ENCODE results near the gene OSBP. TPM values are rescaled to one million over a fixed set of nuclear protein-coding genes. Genes with fewer than 3 reads are reported as not detected.
A peak's percentile ranks its signal among the peaks of the same experiment; 100 is the strongest.

The OSBP gene
- total and polyA plus RNA-seq, 9 of the 15 experiments (the other 6 are each of a cell fraction or from before 2014, with no cell fraction given) = 11.7 to 49.0 (median 28.7) TPM

DNA sequence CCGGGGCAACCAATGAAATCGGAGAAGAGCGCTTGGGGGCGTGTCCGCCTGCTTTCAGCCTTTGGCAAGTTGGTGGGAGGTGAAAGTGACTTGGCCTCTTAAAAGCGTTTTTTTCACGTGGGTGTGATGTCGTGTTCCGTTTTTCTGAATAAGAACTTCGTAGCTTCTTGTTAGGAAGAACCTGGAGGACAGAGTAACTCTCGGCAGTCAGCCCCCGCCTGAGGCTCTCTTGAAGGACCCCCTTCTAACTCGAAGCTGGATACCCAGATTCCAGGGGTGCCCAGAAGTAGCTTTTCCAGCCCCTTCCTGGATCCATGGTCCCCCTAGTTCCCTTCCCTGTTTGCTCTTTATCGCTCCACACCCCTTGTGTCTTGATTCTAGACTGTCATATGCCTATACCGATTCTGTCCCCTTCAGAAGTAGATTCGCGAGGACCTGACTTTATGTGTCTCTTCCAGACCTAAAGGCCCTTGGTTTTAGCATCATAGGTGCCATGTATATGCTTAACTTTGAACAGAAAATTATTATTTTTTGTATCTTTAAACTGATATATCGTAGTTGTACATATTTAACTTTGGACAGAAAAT is 915 bp upstream of the OSBP start (continued):
- TF ChIP-seq TBP (optimal IDR thresholded peaks at IDR 0.05; ENCODE audit: low read depth, low read length) (peak; percentile 78), NR1H2 (CRISPR knock-in tag; IDR thresholded peaks at IDR 0.05) (no peak), ARHGAP35 (IDR thresholded peaks at IDR 0.05; ENCODE audit: partially characterized antibody) (no peak), NCOA4 (IDR thresholded peaks at IDR 0.05; ENCODE audit: partially characterized antibody) (no peak), EZH2 (IDR thresholded peaks at IDR 0.05; ENCODE audit: borderline replicate concordance, low read depth, low read length) (no peak), STAG1 (CRISPR knock-in tag; IDR thresholded peaks at IDR 0.05; ENCODE audit: borderline replicate concordance) (no peak), BDP1 (IDR thresholded peaks at IDR 0.05; ENCODE audit: insufficient read depth, insufficient read length) (no peak), NBN (IDR thresholded peaks at IDR 0.05; ENCODE audit: low read depth) (no peak), DACH1 (IDR thresholded peaks at IDR 0.05; ENCODE audit: partially characterized antibody) (no peak), E2F3 (CRISPR knock-in tag; IDR thresholded peaks at IDR 0.05) (peak; percentile 22; the same call in 1 of the 2 replicates), ZFP1 (CRISPR knock-in tag; IDR thresholded peaks at IDR 0.05) (no peak), ERF (CRISPR knock-in tag; IDR thresholded peaks at IDR 0.05) (no peak), ZNF232 (CRISPR knock-in tag; IDR thresholded peaks at IDR 0.05) (no peak)
- TF ChIP-seq, protein P1, sequence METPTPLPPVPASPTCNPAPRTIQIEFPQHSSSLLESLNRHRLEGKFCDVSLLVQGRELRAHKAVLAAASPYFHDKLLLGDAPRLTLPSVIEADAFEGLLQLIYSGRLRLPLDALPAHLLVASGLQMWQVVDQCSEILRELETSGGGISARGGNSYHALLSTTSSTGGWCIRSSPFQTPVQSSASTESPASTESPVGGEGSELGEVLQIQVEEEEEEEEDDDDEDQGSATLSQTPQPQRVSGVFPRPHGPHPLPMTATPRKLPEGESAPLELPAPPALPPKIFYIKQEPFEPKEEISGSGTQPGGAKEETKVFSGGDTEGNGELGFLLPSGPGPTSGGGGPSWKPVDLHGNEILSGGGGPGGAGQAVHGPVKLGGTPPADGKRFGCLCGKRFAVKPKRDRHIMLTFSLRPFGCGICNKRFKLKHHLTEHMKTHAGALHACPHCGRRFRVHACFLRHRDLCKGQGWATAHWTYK (CRISPR knock-in tag; IDR thresholded peaks at IDR 0.05) = peak; percentile 61; the same call in 1 of the 2 replicates
- TF ChIP-seq, protein P2, sequence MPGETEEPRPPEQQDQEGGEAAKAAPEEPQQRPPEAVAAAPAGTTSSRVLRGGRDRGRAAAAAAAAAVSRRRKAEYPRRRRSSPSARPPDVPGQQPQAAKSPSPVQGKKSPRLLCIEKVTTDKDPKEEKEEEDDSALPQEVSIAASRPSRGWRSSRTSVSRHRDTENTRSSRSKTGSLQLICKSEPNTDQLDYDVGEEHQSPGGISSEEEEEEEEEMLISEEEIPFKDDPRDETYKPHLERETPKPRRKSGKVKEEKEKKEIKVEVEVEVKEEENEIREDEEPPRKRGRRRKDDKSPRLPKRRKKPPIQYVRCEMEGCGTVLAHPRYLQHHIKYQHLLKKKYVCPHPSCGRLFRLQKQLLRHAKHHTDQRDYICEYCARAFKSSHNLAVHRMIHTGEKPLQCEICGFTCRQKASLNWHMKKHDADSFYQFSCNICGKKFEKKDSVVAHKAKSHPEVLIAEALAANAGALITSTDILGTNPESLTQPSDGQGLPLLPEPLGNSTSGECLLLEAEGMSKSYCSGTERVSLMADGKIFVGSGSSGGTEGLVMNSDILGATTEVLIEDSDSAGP (CRISPR knock-in tag; IDR thresholded peaks at IDR 0.05) = no peak
- TF ChIP-seq, protein P3, sequence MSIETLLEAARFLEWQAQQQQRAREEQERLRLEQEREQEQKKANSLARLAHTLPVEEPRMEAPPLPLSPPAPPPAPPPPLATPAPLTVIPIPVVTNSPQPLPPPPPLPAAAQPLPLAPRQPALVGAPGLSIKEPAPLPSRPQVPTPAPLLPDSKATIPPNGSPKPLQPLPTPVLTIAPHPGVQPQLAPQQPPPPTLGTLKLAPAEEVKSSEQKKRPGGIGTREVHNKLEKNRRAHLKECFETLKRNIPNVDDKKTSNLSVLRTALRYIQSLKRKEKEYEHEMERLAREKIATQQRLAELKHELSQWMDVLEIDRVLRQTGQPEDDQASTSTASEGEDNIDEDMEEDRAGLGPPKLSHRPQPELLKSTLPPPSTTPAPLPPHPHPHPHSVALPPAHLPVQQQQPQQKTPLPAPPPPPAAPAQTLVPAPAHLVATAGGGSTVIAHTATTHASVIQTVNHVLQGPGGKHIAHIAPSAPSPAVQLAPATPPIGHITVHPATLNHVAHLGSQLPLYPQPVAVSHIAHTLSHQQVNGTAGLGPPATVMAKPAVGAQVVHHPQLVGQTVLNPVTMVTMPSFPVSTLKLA (conservative IDR thresholded peaks at IDR 0.05) = peak; percentile 47 to 79
- TF ChIP-seq, protein P4, sequence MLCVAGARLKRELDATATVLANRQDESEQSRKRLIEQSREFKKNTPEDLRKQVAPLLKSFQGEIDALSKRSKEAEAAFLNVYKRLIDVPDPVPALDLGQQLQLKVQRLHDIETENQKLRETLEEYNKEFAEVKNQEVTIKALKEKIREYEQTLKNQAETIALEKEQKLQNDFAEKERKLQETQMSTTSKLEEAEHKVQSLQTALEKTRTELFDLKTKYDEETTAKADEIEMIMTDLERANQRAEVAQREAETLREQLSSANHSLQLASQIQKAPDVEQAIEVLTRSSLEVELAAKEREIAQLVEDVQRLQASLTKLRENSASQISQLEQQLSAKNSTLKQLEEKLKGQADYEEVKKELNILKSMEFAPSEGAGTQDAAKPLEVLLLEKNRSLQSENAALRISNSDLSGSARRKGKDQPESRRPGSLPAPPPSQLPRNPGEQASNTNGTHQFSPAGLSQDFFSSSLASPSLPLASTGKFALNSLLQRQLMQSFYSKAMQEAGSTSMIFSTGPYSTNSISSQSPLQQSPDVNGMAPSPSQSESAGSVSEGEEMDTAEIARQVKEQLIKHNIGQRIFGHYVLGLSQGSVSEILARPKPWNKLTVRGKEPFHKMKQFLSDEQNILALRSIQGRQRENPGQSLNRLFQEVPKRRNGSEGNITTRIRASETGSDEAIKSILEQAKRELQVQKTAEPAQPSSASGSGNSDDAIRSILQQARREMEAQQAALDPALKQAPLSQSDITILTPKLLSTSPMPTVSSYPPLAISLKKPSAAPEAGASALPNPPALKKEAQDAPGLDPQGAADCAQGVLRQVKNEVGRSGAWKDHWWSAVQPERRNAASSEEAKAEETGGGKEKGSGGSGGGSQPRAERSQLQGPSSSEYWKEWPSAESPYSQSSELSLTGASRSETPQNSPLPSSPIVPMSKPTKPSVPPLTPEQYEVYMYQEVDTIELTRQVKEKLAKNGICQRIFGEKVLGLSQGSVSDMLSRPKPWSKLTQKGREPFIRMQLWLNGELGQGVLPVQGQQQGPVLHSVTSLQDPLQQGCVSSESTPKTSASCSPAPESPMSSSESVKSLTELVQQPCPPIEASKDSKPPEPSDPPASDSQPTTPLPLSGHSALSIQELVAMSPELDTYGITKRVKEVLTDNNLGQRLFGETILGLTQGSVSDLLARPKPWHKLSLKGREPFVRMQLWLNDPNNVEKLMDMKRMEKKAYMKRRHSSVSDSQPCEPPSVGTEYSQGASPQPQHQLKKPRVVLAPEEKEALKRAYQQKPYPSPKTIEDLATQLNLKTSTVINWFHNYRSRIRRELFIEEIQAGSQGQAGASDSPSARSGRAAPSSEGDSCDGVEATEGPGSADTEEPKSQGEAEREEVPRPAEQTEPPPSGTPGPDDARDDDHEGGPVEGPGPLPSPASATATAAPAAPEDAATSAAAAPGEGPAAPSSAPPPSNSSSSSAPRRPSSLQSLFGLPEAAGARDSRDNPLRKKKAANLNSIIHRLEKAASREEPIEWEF (CRISPR knock-in tag; IDR thresholded peaks at IDR 0.05) = no peak

Measured in K562 (cell line).